Spleen (tissue), 11 donors: ENCODE results near the gene CDKL1. TPM values are rescaled to one million over a fixed set of nuclear protein-coding genes. Genes with fewer than 3 reads are reported as not detected.

Source experiments
- DNase-seq: peaks from one replicate; pipeline ENCODE4 v3.0.0-alpha.2; 2020
- H3K27ac ChIP-seq, 8 donors: fragments of 200-600 bp; sonication (generic) in 7 of 8; 1 replicate in 4 of 8; 2 replicates in 4 of 8; pipeline versions ENCODE4 v1.5.0 to v1.8.0; 2016 to 2021; ENCODE audit warnings: inconsistent platforms in 4 of 8, mild to moderate bottlenecking in 4 of 8, moderate library complexity in 1 of 8
- H3K27me3 ChIP-seq, 7 donors: fragments of 200-600 bp; sonication (generic) in 6 of 7; replicated peaks in 1 of 7; 1 replicate in 4 of 7; 2 replicates in 3 of 7; pipeline versions ENCODE4 v1.5.0 to v1.8.0; 2016 to 2021; ENCODE audit warnings: inconsistent platforms in 3 of 7, mild to moderate bottlenecking in 1 of 7
- H3K36me3 ChIP-seq, 6 donors: fragments of 200-600 bp; sonication (generic) in 5 of 6; 1 replicate in 4 of 6; 2 replicates in 2 of 6; pipeline versions ENCODE4 v1.5.0 to v1.8.0; 2016 to 2021; ENCODE audit warnings: inconsistent platforms in 2 of 6
- H3K4me1 ChIP-seq, 6 donors: fragments of 200-600 bp; sonication (generic) in 5 of 6; 1 replicate in 3 of 6; 2 replicates in 3 of 6; pipeline versions ENCODE4 v1.5.0 to v1.8.0; 2016 to 2021; ENCODE audit warnings: inconsistent platforms in 3 of 6
- H3K4me3 ChIP-seq, 8 donors: fragments of 200-600 bp; sonication (generic) in 7 of 8; 1 replicate in 4 of 8; 2 replicates in 4 of 8; pipeline versions ENCODE4 v1.5.0 to v1.8.0; 2016 to 2021; ENCODE audit warnings: inconsistent platforms in 4 of 8, mild to moderate bottlenecking in 4 of 8, moderate library complexity in 2 of 8
- H3K9me3 ChIP-seq, 8 donors: fragments of 200-600 bp; sonication (generic) in 7 of 8; 1 replicate in 4 of 8; 2 replicates in 4 of 8; pipeline versions ENCODE4 v1.5.0 to v1.8.0; 2016 to 2021; ENCODE audit warnings: inconsistent platforms in 4 of 8
- POLR2A ChIP-seq, 3 donors: fragments of 450-650 bp; IDR thresholded peaks; one replicate each; pipeline ENCODE4 v1.5.1; 2017; ENCODE audit warnings: antibody characterized with exemption in 3 of 3, mild to moderate bottlenecking in 1 of 3
- POLR2AphosphoS5 ChIP-seq, 3 donors: sonication (generic); formaldehyde crosslinking; IDR thresholded peaks; one replicate each; pipeline ENCODE4 v1.5.1; 2017; ENCODE audit warnings: antibody characterized with exemption in 3 of 3
- WGBS, 5 donors: extraction: QIAGEN DNeasy Blood & Tissue Kit in 3 of 5; methylation state at CpG; one replicate each; pipeline versions ENCODE4 v1.1.5 to v1.1.7; 2013 to 2018; 5-methylcytosine and 5-hydroxymethylcytosine counted together
- intact Hi-C: fragments of 100-400 bp; cut with DNase I; formaldehyde crosslinking; loops from one replicate; pipeline ENCODE4 v1.15.0; 2023; ENCODE audit warnings: low total_unique reads
- polyA plus RNA-seq, 3 donors: library from polyadenylated mRNA; stranded (reverse); fragments of 200-250 nt; gene quantifications; one replicate each; pipeline ENCODE4 v1.2.1, GENCODE V29; 2013
- total RNA-seq, 7 donors: library from RNA; depleted of rRNA in 3 of 7; stranded (reverse); fragments of >200 nt in 3 of 7; fragmentation: NEBNext Ultra II Directional in 4 of 7; extraction: Animal tissue kit (Norgen Biotek cat#: 25700) in 4 of 7; gene quantifications; one replicate each; pipeline versions ENCODE4 v1.1.0 to v1.2.1, GENCODE V29; 2016 to 2021
- TF ChIP-seq, protein P1 (sequence below), 11 experiments: fragments of 200-600 bp in 7 of 11; fragments of 450-650 bp in 4 of 11; sonication (generic) in 4 of 11; IDR thresholded peaks in 8 of 11; conservative IDR thresholded peaks in 3 of 11; 1 replicate in 7 of 11; 2 replicates in 4 of 11; pipeline versions ENCODE4 v1.4.0 to v1.8.0; 2016 to 2021; ENCODE audit warnings: antibody characterized with exemption in 11 of 11, inconsistent platforms in 4 of 11, mild to moderate bottlenecking in 1 of 11
- donor health status: healthy with polysubstance abuse.
- donor health status: DM: no; HTN: no; CAD: no; lungs with moderate emphysema.
- donor health status: DM: no; HTN: no; CAD: no.
- donor health status: Bipolar disorder and iron deficiency.
- donor health status: healthy.
- donor health status: DM: no; HTN: no; CAD: no.
- donor health status: DM: yes; HTN: yes; CAD: no.

The CDKL1 gene
- total and polyA plus RNA-seq, 10 donors, result 1.7 to 310 (median 17.6) TPM

- no peak overlapping the region for H3K4me3 ChIP-seq
- intact Hi-C loops, result no loop called here
- H3K36me3 ChIP-seq, result peaks cover 0 to 10% (median 0%) of the 10 kb centered on the region in 6 donors
- no peak for DNase-seq
- H3K27me3 ChIP-seq, result no peaks in the 10 kb centered on the region
- 83 to 87% (median 85%) methylated on average over 4 of the region's 4 CpGs for WGBS, 5 donors
- no peaks in the 10 kb centered on the region for H3K4me1 ChIP-seq
- TF ChIP-seq, protein P1, sequence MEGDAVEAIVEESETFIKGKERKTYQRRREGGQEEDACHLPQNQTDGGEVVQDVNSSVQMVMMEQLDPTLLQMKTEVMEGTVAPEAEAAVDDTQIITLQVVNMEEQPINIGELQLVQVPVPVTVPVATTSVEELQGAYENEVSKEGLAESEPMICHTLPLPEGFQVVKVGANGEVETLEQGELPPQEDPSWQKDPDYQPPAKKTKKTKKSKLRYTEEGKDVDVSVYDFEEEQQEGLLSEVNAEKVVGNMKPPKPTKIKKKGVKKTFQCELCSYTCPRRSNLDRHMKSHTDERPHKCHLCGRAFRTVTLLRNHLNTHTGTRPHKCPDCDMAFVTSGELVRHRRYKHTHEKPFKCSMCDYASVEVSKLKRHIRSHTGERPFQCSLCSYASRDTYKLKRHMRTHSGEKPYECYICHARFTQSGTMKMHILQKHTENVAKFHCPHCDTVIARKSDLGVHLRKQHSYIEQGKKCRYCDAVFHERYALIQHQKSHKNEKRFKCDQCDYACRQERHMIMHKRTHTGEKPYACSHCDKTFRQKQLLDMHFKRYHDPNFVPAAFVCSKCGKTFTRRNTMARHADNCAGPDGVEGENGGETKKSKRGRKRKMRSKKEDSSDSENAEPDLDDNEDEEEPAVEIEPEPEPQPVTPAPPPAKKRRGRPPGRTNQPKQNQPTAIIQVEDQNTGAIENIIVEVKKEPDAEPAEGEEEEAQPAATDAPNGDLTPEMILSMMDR (IDR thresholded peaks at IDR 0.05 in 8 of 11, conservative IDR thresholded peaks at IDR 0.05 in 3 of 11), result no peak
- TF ChIP-seq POLR2AphosphoS5 (IDR thresholded peaks at IDR 0.05) (no peak), POLR2A (IDR thresholded peaks at IDR 0.05) (no peak)
- no peaks in the 10 kb centered on the region for H3K9me3 ChIP-seq
- no peak overlapping the region for H3K27ac ChIP-seq
These were observed 19.1 kb downstream of the CDKL1 start for GRCh38 chr14:50377550-50378085.

- H3K4me3 ChIP-seq, result no peak overlapping the region
- intact Hi-C loops, result no loop called here
- no peak for DNase-seq
- H3K36me3 ChIP-seq, result peaks cover 0 to 10% (median 0%) of the 10 kb centered on the region in 6 donors
- H3K9me3 ChIP-seq, result no peaks in the 10 kb centered on the region
- no peak overlapping the region for H3K27ac ChIP-seq
- 88 to 98% (median 95%) methylated on average over 5 of the region's 5 CpGs for whole genome bisulfite sequencing, 5 donors
- no peaks in the 10 kb centered on the region for H3K4me1 ChIP-seq
- TF ChIP-seq POLR2AphosphoS5 (IDR thresholded peaks at IDR 0.05) (no peak), POLR2A (IDR thresholded peaks at IDR 0.05) (no peak)
- TF ChIP-seq, protein P1 (IDR thresholded peaks at IDR 0.05 in 8 of 11, conservative IDR thresholded peaks at IDR 0.05 in 3 of 11), result no peak
- no peaks in the 10 kb centered on the region for H3K27me3 ChIP-seq
These were observed 20.9 kb downstream of the CDKL1 start for GRCh38 chr14:50375760-50376159.

GRCh38 chr14:50373959-50374358 is 22.7 kb downstream of the CDKL1 start:
- intact Hi-C loops, result no loop called here
- H3K27ac ChIP-seq, result no peak overlapping the region
- no peaks in the 10 kb centered on the region for H3K9me3 ChIP-seq
- DNase-seq, result no peak
- H3K4me1 ChIP-seq, result no peaks in the 10 kb centered on the region
- TF ChIP-seq POLR2A (IDR thresholded peaks at IDR 0.05) (no peak), POLR2AphosphoS5 (IDR thresholded peaks at IDR 0.05) (no peak)
- TF ChIP-seq, protein P1 (IDR thresholded peaks at IDR 0.05 in 8 of 11, conservative IDR thresholded peaks at IDR 0.05 in 3 of 11), result no peak
- WGBS, 5 donors, result 84 to 97% (median 95%) methylated on average over 3 of the region's 3 CpGs
- peaks cover 0 to 3% (median 0%) of the 10 kb centered on the region in 6 donors for H3K36me3 ChIP-seq
- no peak overlapping the region for H3K4me3 ChIP-seq
- no peaks in the 10 kb centered on the region for H3K27me3 ChIP-seq

DNA sequence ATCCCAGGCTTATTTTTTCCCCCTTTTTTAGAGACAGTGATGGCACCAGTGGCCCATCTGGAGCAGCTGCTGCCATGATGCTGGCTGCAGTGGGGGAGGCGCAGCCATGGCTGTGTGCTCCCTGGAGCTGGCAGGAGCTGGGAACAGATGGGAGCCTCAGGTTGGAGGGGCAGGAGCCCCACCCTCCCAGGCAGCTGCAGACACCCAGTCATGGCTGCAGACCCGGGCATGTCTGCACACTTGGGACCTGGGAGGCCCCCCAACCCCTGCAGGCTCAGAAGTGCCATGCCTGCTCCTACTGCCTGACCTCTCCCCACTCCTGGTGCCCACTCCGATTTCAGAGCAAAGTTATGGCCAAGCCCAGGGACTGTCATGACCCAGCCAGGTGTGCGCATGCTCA is 25.1 kb downstream of the CDKL1 start:
- Histone ChIP-seq H3K4me1 (peaks cover 0 to 6% (median under 1%) of the 10 kb centered on the region in 6 donors), H3K36me3 (no peaks in the 10 kb centered on the region), H3K9me3 (no peaks in the 10 kb centered on the region), H3K27me3 (no peaks in the 10 kb centered on the region), H3K27ac (no peak overlapping the region), H3K4me3 (no peak overlapping the region)
- TF ChIP-seq, protein P1 (IDR thresholded peaks at IDR 0.05 in 8 of 11, conservative IDR thresholded peaks at IDR 0.05 in 3 of 11), result no peak
- no peak for TF ChIP-seq POLR2A (IDR thresholded peaks at IDR 0.05)
- 91 to 100% (median 95%) methylated on average over 3 to 4 of the region's 4 CpGs for WGBS, 5 donors
- DNase-seq, result no peak
- intact Hi-C loops, result no loop called here
